Stimulated activated CD4-positive, alpha-beta T cell treated with anti-CD3 and anti-CD28 coated beads, Interleukin-12 subunit alpha, Interleukin-12 subunit beta, amount 100 ng/mL, for 48 hours (primary cell): Measurements from ENCODE around the gene PLCB1.
A peak's percentile ranks its signal among the peaks of the same experiment; 100 is the strongest.
"Not testable (repeated sequence)": the region's sequence is repeated elsewhere in the genome, so short reads cannot be mapped to it uniquely, and the experiment has no call there.

ENCODE experiments used
- DNase-seq, 3 donors: peaks; one replicate each; pipeline ENCODE4 v3.0.0-alpha.2; 2020; ENCODE audit warnings: low read depth in 2 of 3, low spot score in 1 of 3

Gene PLCB1

GRCh38 chr20:8432435-8433148 lies 300.5 kb downstream of the PLCB1 start:
- DNase-seq, result no peak

- DNase-seq, result no peak
Observed at GRCh38 chr20:8433291-8433690, 301.2 kb downstream of the PLCB1 start.

- DNase-seq, result no peak
Observed at GRCh38 chr20:8434326-8434876, 302.3 kb downstream of the PLCB1 start.

- no peak for DNase-seq
Observed at GRCh38 chr20:8435285-8436035, 303.4 kb downstream of the PLCB1 start.

GRCh38 chr20:8436938-8437337 lies 304.9 kb downstream of the PLCB1 start:
- not testable (repeated sequence) for DNase-seq

GRCh38 chr20:8438748-8439147 lies 306.7 kb downstream of the PLCB1 start:
- DNase-seq, result no peak

GRCh38 chr20:8443464-8444072 lies 311.5 kb downstream of the PLCB1 start:
- no peak for DNase-seq

- DNase-seq, result no peak
Observed at GRCh38 chr20:8447262-8448120, 315.4 kb downstream of the PLCB1 start.

- no peak for DNase-seq
Observed at GRCh38 chr20:8449123-8449522, 317.1 kb downstream of the PLCB1 start.

- DNase-seq, result peak; percentile 3 to 32 (median 3)
Observed at GRCh38 chr20:8454137-8454712, 322.2 kb downstream of the PLCB1 start.

- no peak for DNase-seq
Observed at GRCh38 chr20:8456765-8457164, 324.7 kb downstream of the PLCB1 start.

GRCh38 chr20:8457978-8458377 lies 325.9 kb downstream of the PLCB1 start:
- DNase-seq, result no peak

- DNase-seq, result no peak
Observed at GRCh38 chr20:8461186-8461585, 329.1 kb downstream of the PLCB1 start.

GRCh38 chr20:8464368-8464767 lies 332.3 kb downstream of the PLCB1 start:
- DNase-seq, result no peak

GRCh38 chr20:8466781-8467180 lies 334.7 kb downstream of the PLCB1 start:
- DNase-seq, result not testable (repeated sequence)

- DNase-seq, result no peak
Observed at GRCh38 chr20:8470156-8470555, 338.1 kb downstream of the PLCB1 start.

GRCh38 chr20:8471465-8471864 lies 339.4 kb downstream of the PLCB1 start:
- no peak for DNase-seq

GRCh38 chr20:8473459-8473858 lies 341.4 kb downstream of the PLCB1 start:
- DNase-seq, result no peak

GRCh38 chr20:8474027-8474668 lies 342.1 kb downstream of the PLCB1 start:
- no peak for DNase-seq

GRCh38 chr20:8476021-8476420 lies 344.0 kb downstream of the PLCB1 start:
- DNase-seq, result no peak
